Activated CD4-positive, alpha-beta T cell treated with anti-CD3 and anti-CD28 coated beads, Interleukin-2, amount 10 ng/mL, durations not matched to agents 7 days and 5 days (primary cell): Measurements from ENCODE around the gene FLYWCH1. TPM values are rescaled to one million over a fixed set of nuclear protein-coding genes. Genes with fewer than 3 reads are reported as not detected.
"Not testable (repeated sequence)": the region's sequence is repeated elsewhere in the genome, so short reads cannot be mapped to it uniquely, and the experiment has no call there.

Experiments
- CTCF ChIA-PET: fragments of 350-600 bp; sonication (Branson Sonifier 250); formaldehyde crosslinking; loops from one replicate; lab custom pipeline; 2021; ENCODE audit warnings: antibody characterized with exemption; lab: Charles Lee
- POLR2A ChIA-PET: fragments of 350-600 bp; sonication (Branson Sonifier 250); formaldehyde crosslinking; loops from one replicate; lab custom pipeline; 2021; ENCODE audit warnings: antibody characterized with exemption; lab: Charles Lee
- DNase-seq: peaks from one replicate; pipeline ENCODE4 v3.0.0-alpha.2; 2020
- H3K27ac Mint-ChIP-seq: one replicate; pipeline ENCODE4 v1.8.0; 2021; ENCODE audit warnings: mild to moderate bottlenecking, moderate library complexity, mixed read lengths
- H3K27me3 Mint-ChIP-seq: one replicate; pipeline ENCODE4 v1.8.0; 2021; ENCODE audit warnings: mixed read lengths
- H3K36me3 Mint-ChIP-seq: one replicate; pipeline ENCODE4 v1.8.0; 2021; ENCODE audit warnings: low read depth, mixed read lengths
- H3K4me1 Mint-ChIP-seq: one replicate; pipeline ENCODE4 v1.8.0; 2021; ENCODE audit warnings: mixed read lengths
- H3K4me3 Mint-ChIP-seq: one replicate; pipeline ENCODE4 v1.8.0; 2021; ENCODE audit warnings: mild to moderate bottlenecking, moderate library complexity, mixed read lengths
- H3K9me3 Mint-ChIP-seq: one replicate; pipeline ENCODE4 v1.8.0; 2021; ENCODE audit warnings: mixed read lengths
- total RNA-seq, 2 experiments: library from RNA; stranded (reverse); gene quantifications; one replicate each; pipeline ENCODE4 v1.2.3, GENCODE V29; 2021

FLYWCH1 gene
- total RNA-seq, 2 experiments from 2014 or later = 46.8 to 52.7 TPM

GRCh38 chr16:2915196-2915929 is 3.6 kb downstream of the FLYWCH1 start:
- H3K27ac Mint-ChIP-seq = peak overlapping the region; percentile 36
- DNase-seq = no peak
- peaks cover 35% of the 10 kb centered on the region for H3K4me1 Mint-ChIP-seq
- H3K4me3 Mint-ChIP-seq = no peak overlapping the region
- ChIA-PET CTCF (interaction anchor here (0.9 to 4.9 kb wide), 3 partner anchors 12 to 61 kb away, joined by 3 to 22 read pairs (median 3); partner anchors contain the start of gene FLYWCH2), POLR2A (interaction anchor here (0.6 kb wide), 1 partner anchor 145 kb away, joined by 5 read pairs; no protein-coding TSS in a partner anchor)
- no peaks in the 10 kb centered on the region for H3K27me3 Mint-ChIP-seq
- peaks cover 17% of the 10 kb centered on the region for H3K36me3 Mint-ChIP-seq
- H3K9me3 Mint-ChIP-seq = no peaks in the 10 kb centered on the region

- peak; percentile 67 for DNase-seq
- Mint-ChIP-seq H3K27ac (peak overlapping the region; percentile 46), H3K4me1 (peaks cover 11% of the 10 kb centered on the region), H3K27me3 (no peaks in the 10 kb centered on the region), H3K36me3 (peaks cover 15% of the 10 kb centered on the region), H3K9me3 (no peaks in the 10 kb centered on the region), H3K4me3 (no peak overlapping the region)
- CTCF ChIA-PET = interaction anchor here (0.7 to 4.9 kb wide), 7 partner anchors 8 to 114 kb away, joined by 3 to 22 read pairs (median 4); no protein-coding TSS in a partner anchor
- POLR2A ChIA-PET = no interaction called here
Observed at GRCh38 chr16:2919511-2920255, 8.0 kb downstream of the FLYWCH1 start.

- ChIA-PET POLR2A (no interaction called here), CTCF (interaction anchor here (0.9 to 1.3 kb wide), 4 partner anchors 9 to 84 kb away, joined by 4 read pairs; no protein-coding TSS in a partner anchor)
- Mint-ChIP-seq H3K4me1 (peaks cover 22% of the 10 kb centered on the region), H3K4me3 (no peak overlapping the region), H3K27ac (no peak overlapping the region), H3K9me3 (no peaks in the 10 kb centered on the region), H3K27me3 (no peaks in the 10 kb centered on the region), H3K36me3 (peaks cover 9% of the 10 kb centered on the region)
- no peak for DNase-seq
Observed at GRCh38 chr16:2923481-2923880, 11.8 kb downstream of the FLYWCH1 start.

- peaks cover 3% of the 10 kb centered on the region for H3K36me3 Mint-ChIP-seq
- H3K4me3 Mint-ChIP-seq = no peak overlapping the region
- DNase-seq = no peak
- no peaks in the 10 kb centered on the region for H3K27me3 Mint-ChIP-seq
- ChIA-PET CTCF (no interaction called here), POLR2A (no interaction called here)
- H3K27ac Mint-ChIP-seq = no peak overlapping the region
- H3K9me3 Mint-ChIP-seq = no peaks in the 10 kb centered on the region
- peaks cover 17% of the 10 kb centered on the region for H3K4me1 Mint-ChIP-seq
Observed at GRCh38 chr16:2924901-2925755, 13.4 kb downstream of the FLYWCH1 start.

GRCh38 chr16:2925951-2926649 is 14.4 kb downstream of the FLYWCH1 start:
- CTCF ChIA-PET = interaction anchor here (0.7 to 2.0 kb wide), 17 partner anchors 9 to 323 kb away, joined by 3 to 22 read pairs (median 6); partner anchors contain the start of gene FLYWCH1
- no peaks in the 10 kb centered on the region for H3K27me3 Mint-ChIP-seq
- DNase-seq = no peak
- H3K4me1 Mint-ChIP-seq = peaks cover 17% of the 10 kb centered on the region
- peaks cover 3% of the 10 kb centered on the region for H3K36me3 Mint-ChIP-seq
- H3K9me3 Mint-ChIP-seq = no peaks in the 10 kb centered on the region
- H3K27ac Mint-ChIP-seq = no peak overlapping the region
- POLR2A ChIA-PET = no interaction called here
- H3K4me3 Mint-ChIP-seq = no peak overlapping the region

- Mint-ChIP-seq H3K27me3 (no peaks in the 10 kb centered on the region), H3K4me1 (peaks cover 17% of the 10 kb centered on the region), H3K36me3 (peaks cover 3% of the 10 kb centered on the region), H3K9me3 (no peaks in the 10 kb centered on the region), H3K27ac (peak overlapping the region; percentile 37), H3K4me3 (no peak overlapping the region)
- no peak for DNase-seq
- ChIA-PET POLR2A (no interaction called here), CTCF (interaction anchor here (0.7 to 2.0 kb wide), 20 partner anchors 9 to 324 kb away, joined by 3 to 22 read pairs (median 6); partner anchors contain the start of gene FLYWCH1)
Observed at GRCh38 chr16:2926650-2926999, 14.9 kb downstream of the FLYWCH1 start.

- no peaks in the 10 kb centered on the region for H3K9me3 Mint-ChIP-seq
- CTCF ChIA-PET = interaction anchor here (0.5 to 2.0 kb wide), 32 partner anchors 10 to 324 kb away, joined by 3 to 22 read pairs (median 4); partner anchors contain the start of genes FLYWCH1, FLYWCH2 and KREMEN2
- H3K4me3 Mint-ChIP-seq = no peak overlapping the region
- peak overlapping the region; percentile 37 for H3K27ac Mint-ChIP-seq
- DNase-seq = peak; percentile 92
- H3K27me3 Mint-ChIP-seq = no peaks in the 10 kb centered on the region
- H3K36me3 Mint-ChIP-seq = peaks cover 3% of the 10 kb centered on the region
- POLR2A ChIA-PET = no interaction called here
- peaks cover 17% of the 10 kb centered on the region for H3K4me1 Mint-ChIP-seq
Observed at GRCh38 chr16:2927010-2927646, 15.4 kb downstream of the FLYWCH1 start.

- CTCF ChIA-PET = interaction anchor here (1.2 to 2.0 kb wide), 2 partner anchors 11 to 21 kb away, joined by 4 to 22 read pairs; no protein-coding TSS in a partner anchor
- H3K27ac Mint-ChIP-seq, POLR2A ChIA-PET, H3K9me3 Mint-ChIP-seq, DNase-seq, H3K27me3 Mint-ChIP-seq, H3K4me3 Mint-ChIP-seq, H3K36me3 Mint-ChIP-seq: not testable (repeated sequence)
- peaks cover 17% of the 10 kb centered on the region for H3K4me1 Mint-ChIP-seq
Observed at GRCh38 chr16:2928151-2928550, 16.4 kb downstream of the FLYWCH1 start.

GRCh38 chr16:2928796-2929195 is 17.1 kb downstream of the FLYWCH1 start:
- peaks cover 4% of the 10 kb centered on the region for H3K36me3 Mint-ChIP-seq
- H3K4me1 Mint-ChIP-seq = peaks cover 17% of the 10 kb centered on the region
- no peaks in the 10 kb centered on the region for H3K27me3 Mint-ChIP-seq
- no peak for DNase-seq
- H3K9me3 Mint-ChIP-seq = no peaks in the 10 kb centered on the region
- no peak overlapping the region for H3K4me3 Mint-ChIP-seq
- no peak overlapping the region for H3K27ac Mint-ChIP-seq
- POLR2A ChIA-PET = no interaction called here
- CTCF ChIA-PET = no interaction called here

- Mint-ChIP-seq H3K27ac (no peak overlapping the region), H3K36me3 (peaks cover 10% of the 10 kb centered on the region), H3K4me3 (no peak overlapping the region), H3K27me3 (no peaks in the 10 kb centered on the region), H3K9me3 (no peaks in the 10 kb centered on the region), H3K4me1 (peaks cover 17% of the 10 kb centered on the region)
- POLR2A ChIA-PET = no interaction called here
- CTCF ChIA-PET = interaction anchor here (1.4 kb wide), 1 partner anchor 62 kb away, joined by 5 read pairs; no protein-coding TSS in a partner anchor
- DNase-seq = no peak
Observed at GRCh38 chr16:2929693-2930092, 18.0 kb downstream of the FLYWCH1 start.

- peaks cover 18% of the 10 kb centered on the region for H3K4me1 Mint-ChIP-seq
- no peak overlapping the region for H3K4me3 Mint-ChIP-seq
- no peaks in the 10 kb centered on the region for H3K9me3 Mint-ChIP-seq
- no peak overlapping the region for H3K27ac Mint-ChIP-seq
- no peaks in the 10 kb centered on the region for H3K27me3 Mint-ChIP-seq
- ChIA-PET CTCF (interaction anchor here (0.8 to 1.4 kb wide), 2 partner anchors 10 to 62 kb away, joined by 4 to 5 read pairs; no protein-coding TSS in a partner anchor), POLR2A (no interaction called here)
- no peak for DNase-seq
- peaks cover 11% of the 10 kb centered on the region for H3K36me3 Mint-ChIP-seq
Observed at GRCh38 chr16:2930236-2930635, 18.5 kb downstream of the FLYWCH1 start.
